Suprapubic skin (tissue), 4 donors: ENCODE measurements around the gene RUBCNL. TPM values are rescaled to one million over a fixed set of nuclear protein-coding genes. Genes with fewer than 3 reads are reported as not detected.
A peak's percentile ranks its signal among the peaks of the same experiment; 100 is the strongest.
"Not testable (repeated sequence)": the region's sequence is repeated elsewhere in the genome, so short reads cannot be mapped to it uniquely, and the experiment has no call there.

Source experiments
- DNase-seq, 2 donors: peaks; one replicate each; pipeline ENCODE4 v3.0.0-alpha.2; 2019; ENCODE audit warnings: low spot score in 2 of 2
- H3K27ac ChIP-seq: fragments of 200-600 bp; sonication (generic); one replicate; pipeline ENCODE4 v1.5.1; 2019
- H3K27me3 ChIP-seq: fragments of 200-600 bp; sonication (generic); one replicate; pipeline ENCODE4 v1.5.1; 2019
- H3K36me3 ChIP-seq: fragments of 200-600 bp; sonication (generic); one replicate; pipeline ENCODE4 v1.5.1; 2019
- H3K4me1 ChIP-seq: fragments of 200-600 bp; sonication (generic); one replicate; pipeline ENCODE4 v1.5.1; 2019
- H3K4me3 ChIP-seq: fragments of 200-600 bp; sonication (generic); one replicate; pipeline ENCODE4 v1.5.1; 2019; ENCODE audit warnings: mild to moderate bottlenecking
- H3K9me3 ChIP-seq: fragments of 200-600 bp; sonication (generic); one replicate; pipeline ENCODE4 v1.5.1; 2019
- EP300 ChIP-seq: sonication (generic); formaldehyde crosslinking; IDR thresholded peaks from one replicate; pipeline ENCODE4 v1.6.1; 2017; ENCODE audit warnings: antibody characterized with exemption
- POLR2A ChIP-seq, 2 donors: fragments of 450-650 bp; IDR thresholded peaks; one replicate each; pipeline ENCODE4 v1.6.1; 2017; ENCODE audit warnings: antibody characterized with exemption in 2 of 2, mild to moderate bottlenecking in 2 of 2, moderate library complexity in 2 of 2
- POLR2AphosphoS5 ChIP-seq, 3 donors: sonication (generic); formaldehyde crosslinking; IDR thresholded peaks; one replicate each; pipeline ENCODE4 v1.6.1; 2017; ENCODE audit warnings: antibody characterized with exemption in 3 of 3
- WGBS: methylation state at CpG from one replicate; pipeline ENCODE4 v1.1.5; 2018; 5-methylcytosine and 5-hydroxymethylcytosine counted together
- total RNA-seq, 4 donors: library from RNA; depleted of rRNA; stranded (reverse); fragments of >200 nt; gene quantifications; one replicate each; pipeline ENCODE4 v1.1.0, GENCODE V29; 2016
- TF ChIP-seq, protein P1 (sequence below), 2 donors: fragments of 200-600 bp in 1 of 2; fragments of 450-650 bp in 1 of 2; sonication (generic) in 1 of 2; IDR thresholded peaks; one replicate each; pipeline ENCODE4 v1.5.1; 2016 to 2019; ENCODE audit warnings: antibody characterized with exemption in 2 of 2, mild to moderate bottlenecking in 1 of 2, moderate library complexity in 1 of 2

The RUBCNL gene
- total RNA-seq, 4 donors from 2014 or later, result 0.57 to 3.9 (median 2.5) TPM

DNA sequence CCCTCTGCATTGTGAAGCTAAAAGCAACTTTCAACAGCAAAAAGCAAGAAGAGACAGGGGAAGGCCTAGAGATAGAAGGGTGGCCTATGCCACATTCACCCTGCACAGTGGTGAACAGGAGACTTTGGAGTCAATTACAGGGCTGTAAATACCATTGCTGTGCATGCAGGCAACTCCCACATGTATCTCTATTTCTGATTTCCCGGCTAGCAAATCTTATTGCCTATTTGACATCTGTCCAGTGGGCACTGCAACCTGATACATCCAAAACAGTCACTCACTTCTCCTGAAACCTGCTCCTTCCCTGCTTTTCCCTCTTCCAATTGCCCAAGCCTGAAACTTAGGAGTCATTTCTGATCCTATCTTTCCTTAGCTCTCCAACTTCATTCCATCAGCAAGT lies 13.4 kb downstream of the RUBCNL start:
- H3K4me3 ChIP-seq, result no peak overlapping the region
- TF ChIP-seq, protein P1, sequence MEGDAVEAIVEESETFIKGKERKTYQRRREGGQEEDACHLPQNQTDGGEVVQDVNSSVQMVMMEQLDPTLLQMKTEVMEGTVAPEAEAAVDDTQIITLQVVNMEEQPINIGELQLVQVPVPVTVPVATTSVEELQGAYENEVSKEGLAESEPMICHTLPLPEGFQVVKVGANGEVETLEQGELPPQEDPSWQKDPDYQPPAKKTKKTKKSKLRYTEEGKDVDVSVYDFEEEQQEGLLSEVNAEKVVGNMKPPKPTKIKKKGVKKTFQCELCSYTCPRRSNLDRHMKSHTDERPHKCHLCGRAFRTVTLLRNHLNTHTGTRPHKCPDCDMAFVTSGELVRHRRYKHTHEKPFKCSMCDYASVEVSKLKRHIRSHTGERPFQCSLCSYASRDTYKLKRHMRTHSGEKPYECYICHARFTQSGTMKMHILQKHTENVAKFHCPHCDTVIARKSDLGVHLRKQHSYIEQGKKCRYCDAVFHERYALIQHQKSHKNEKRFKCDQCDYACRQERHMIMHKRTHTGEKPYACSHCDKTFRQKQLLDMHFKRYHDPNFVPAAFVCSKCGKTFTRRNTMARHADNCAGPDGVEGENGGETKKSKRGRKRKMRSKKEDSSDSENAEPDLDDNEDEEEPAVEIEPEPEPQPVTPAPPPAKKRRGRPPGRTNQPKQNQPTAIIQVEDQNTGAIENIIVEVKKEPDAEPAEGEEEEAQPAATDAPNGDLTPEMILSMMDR (IDR thresholded peaks at IDR 0.05), result no peak
- no peak for TF ChIP-seq POLR2A (IDR thresholded peaks at IDR 0.05)
- TF ChIP-seq EP300, result no peak
- TF ChIP-seq POLR2AphosphoS5 (IDR thresholded peaks at IDR 0.05), result no peak
- H3K27me3 ChIP-seq, result no peaks in the 10 kb centered on the region
- H3K36me3 ChIP-seq, result no peaks in the 10 kb centered on the region
- H3K9me3 ChIP-seq, result no peaks in the 10 kb centered on the region
- WGBS, result 70% methylated on average over 1 of the region's 1 CpG
- H3K4me1 ChIP-seq, result peaks cover 12% of the 10 kb centered on the region
- no peak overlapping the region for H3K27ac ChIP-seq
- DNase-seq, result no peak

DNA sequence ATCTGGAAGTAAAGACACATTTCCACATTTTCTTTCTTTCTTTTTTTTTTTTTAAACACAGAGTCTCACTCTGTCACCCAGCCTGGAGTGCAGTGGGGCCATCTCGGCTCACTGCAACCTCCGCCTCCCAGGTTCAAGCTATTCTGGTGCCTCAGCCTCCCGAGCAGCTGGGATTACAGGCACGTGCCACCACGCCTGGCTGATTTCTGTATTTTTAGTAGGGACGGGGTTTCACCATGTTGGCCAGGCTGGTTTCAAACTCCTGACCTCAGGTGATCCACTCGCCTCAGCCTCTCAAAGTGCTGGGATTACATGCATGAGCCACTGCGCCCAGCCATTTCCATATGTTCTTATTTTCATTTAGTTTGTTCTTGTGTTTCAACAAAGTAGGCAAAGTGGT lies 14.1 kb downstream of the RUBCNL start:
- 95% methylated on average over 8 of the region's 8 CpGs for WGBS

DNA sequence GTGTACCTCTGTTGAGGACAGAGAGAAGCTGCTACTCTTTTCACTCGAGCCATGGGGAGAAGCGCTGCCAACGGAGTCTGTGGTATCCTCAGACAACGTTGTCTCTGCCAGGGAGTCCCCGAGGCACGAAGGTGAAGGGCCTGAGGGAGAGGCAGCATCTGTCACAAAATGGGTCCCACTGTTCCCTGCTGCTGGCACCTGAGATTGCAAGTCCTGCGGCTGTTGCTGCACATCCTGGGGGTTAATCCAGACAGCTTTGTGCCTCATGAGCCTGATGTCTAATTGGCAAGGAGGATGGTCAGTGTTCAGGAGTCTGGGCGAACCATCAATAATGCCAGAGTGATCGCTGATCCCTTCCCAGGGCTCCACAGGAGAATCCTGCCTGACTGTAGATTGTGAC lies 15.0 kb downstream of the RUBCNL start:
- H3K27me3 ChIP-seq, result no peaks in the 10 kb centered on the region
- DNase-seq, result no peak
- no peak overlapping the region for H3K4me3 ChIP-seq
- peaks cover 12% of the 10 kb centered on the region for H3K4me1 ChIP-seq
- TF ChIP-seq POLR2A (IDR thresholded peaks at IDR 0.05) (no peak), EP300 (no peak), POLR2AphosphoS5 (IDR thresholded peaks at IDR 0.05) (no peak)
- TF ChIP-seq, protein P1 (IDR thresholded peaks at IDR 0.05), result no peak
- H3K36me3 ChIP-seq, result no peaks in the 10 kb centered on the region
- no peak overlapping the region for H3K27ac ChIP-seq
- 93% methylated on average over 9 of the region's 9 CpGs for whole genome bisulfite sequencing
- no peaks in the 10 kb centered on the region for H3K9me3 ChIP-seq

More for the DNA sequence above, 14.1 kb downstream of the RUBCNL start:
- H3K9me3 ChIP-seq, DNase-seq, H3K27me3 ChIP-seq, H3K36me3 ChIP-seq, H3K27ac ChIP-seq, H3K4me3 ChIP-seq: not testable (repeated sequence)
- H3K4me1 ChIP-seq, result peaks cover 12% of the 10 kb centered on the region

DNA sequence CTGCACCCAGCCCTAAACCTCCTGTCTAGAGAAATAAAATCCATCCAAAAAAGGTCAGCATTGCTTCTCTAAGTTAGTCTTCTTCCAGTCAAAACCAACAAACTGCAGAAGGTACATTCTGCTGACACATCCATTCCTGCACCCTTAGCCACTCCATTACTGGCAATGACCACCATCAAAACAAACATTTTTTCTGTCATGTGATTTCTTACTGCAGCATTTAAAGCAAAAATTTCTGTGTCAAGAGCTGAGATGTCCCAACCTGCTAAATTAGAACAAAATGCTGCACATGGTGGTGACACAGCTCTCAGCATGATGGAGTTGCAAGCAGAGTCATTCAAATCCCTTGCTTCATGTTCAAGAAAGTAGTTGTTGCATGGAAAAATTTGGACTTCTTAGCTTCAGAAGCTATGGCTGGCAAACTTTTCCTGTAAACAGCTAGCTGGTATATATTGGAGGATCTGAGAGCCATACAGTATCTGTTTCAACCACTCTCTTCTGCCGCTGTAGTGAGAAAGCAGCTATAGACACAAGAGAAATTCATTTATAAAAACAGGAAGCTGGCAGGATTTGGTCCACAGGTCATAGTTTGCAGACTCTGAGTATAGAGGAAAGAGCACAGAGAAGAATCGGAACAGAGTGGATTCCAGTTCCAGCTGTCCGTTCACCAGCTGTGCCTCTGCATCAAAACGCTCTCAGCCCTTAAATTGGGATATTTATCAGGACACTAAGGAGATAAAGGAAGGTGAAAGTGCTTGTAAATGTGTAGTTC lies 17.4 kb downstream of the RUBCNL start:
- Histone ChIP-seq H3K36me3 (no peaks in the 10 kb centered on the region), H3K9me3 (no peaks in the 10 kb centered on the region), H3K27ac (peak overlapping the region; percentile 80), H3K27me3 (no peaks in the 10 kb centered on the region), H3K4me3 (no peak overlapping the region), H3K4me1 (peaks cover 12% of the 10 kb centered on the region)
- TF ChIP-seq POLR2A (IDR thresholded peaks at IDR 0.05) (no peak), POLR2AphosphoS5 (IDR thresholded peaks at IDR 0.05) (peak in 2 of 3 donors; percentile 21 to 86)
- DNase-seq, result no peak
- WGBS, result 57% methylated on average over 4 of the region's 4 CpGs

DNA sequence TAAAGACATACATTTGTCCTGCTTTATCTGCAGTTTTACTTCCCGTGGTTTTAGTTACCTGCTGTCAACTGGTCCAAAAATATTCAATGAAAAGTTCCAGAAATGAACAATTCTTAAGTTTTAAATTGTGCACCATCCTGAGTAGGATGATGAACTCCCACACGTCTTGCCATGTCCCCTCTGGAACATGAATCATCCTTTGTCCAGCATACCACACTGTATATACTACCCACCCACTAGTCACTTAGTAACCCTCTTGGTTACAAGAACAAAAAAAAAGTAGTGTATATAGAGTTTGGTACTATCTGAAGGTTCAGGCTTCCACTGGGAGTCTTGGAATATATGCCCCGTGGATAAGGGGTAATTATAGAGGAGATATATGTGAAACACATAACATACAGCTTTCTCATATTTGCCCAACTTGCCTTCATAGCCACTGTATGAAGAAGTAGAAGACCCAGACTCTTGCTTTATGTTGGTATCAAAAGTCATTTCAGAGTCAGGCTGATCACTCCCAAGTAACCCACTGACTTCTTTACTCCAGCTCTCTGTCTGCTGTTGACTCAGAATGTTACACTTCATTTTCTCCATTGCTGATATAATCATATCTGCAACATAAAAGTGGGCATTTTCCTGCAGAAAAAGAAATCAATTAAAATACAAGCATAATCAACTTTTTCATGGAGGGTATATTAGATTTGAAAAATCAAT lies 19.3 kb downstream of the RUBCNL start:
- no peaks in the 10 kb centered on the region for H3K27me3 ChIP-seq
- H3K27ac ChIP-seq, result no peak overlapping the region
- WGBS, result 76% methylated on average over 3 of the region's 3 CpGs
- no peak for TF ChIP-seq POLR2A (IDR thresholded peaks at IDR 0.05)
- TF ChIP-seq EP300, result no peak
- no peak for TF ChIP-seq POLR2AphosphoS5 (IDR thresholded peaks at IDR 0.05)
- TF ChIP-seq, protein P1 (IDR thresholded peaks at IDR 0.05), result no peak
- no peaks in the 10 kb centered on the region for H3K36me3 ChIP-seq
- no peak for DNase-seq
- no peak overlapping the region for H3K4me3 ChIP-seq
- H3K9me3 ChIP-seq, result no peaks in the 10 kb centered on the region
- H3K4me1 ChIP-seq, result peaks cover 12% of the 10 kb centered on the region

DNA sequence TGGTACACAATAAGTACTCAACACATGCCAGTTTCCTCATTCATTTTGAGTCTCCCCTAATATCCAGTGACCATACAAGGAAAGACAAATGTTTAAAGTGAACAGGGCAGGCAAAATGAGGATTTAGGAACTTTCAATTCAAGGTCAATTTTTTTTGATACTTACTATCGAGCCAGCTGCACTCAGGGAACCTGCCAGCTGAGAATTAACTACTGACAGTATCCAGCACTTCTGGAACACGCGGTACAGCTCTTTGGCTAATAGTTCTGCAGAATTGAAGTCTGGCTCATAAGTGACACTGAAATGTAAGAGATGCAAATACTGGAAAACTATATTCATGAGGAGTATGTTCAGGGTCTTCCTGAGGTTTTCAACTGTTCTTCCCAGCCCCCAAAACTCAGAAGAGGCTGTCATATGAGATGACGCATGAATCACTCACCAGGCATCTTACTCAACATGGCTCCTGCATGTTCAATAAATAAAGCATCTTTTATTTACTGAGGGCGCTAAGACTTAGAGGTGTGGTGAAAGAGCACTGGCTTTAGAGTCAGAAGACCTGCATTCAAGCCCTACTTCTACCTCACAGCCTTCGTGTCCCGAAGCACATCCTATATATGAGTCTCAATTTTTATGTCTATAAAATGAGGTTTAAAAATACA lies 25.6 kb downstream of the RUBCNL start:
- no peak for DNase-seq
- TF ChIP-seq, protein P1 (IDR thresholded peaks at IDR 0.05), result no peak
- TF ChIP-seq POLR2A (IDR thresholded peaks at IDR 0.05) (no peak), POLR2AphosphoS5 (IDR thresholded peaks at IDR 0.05) (no peak), EP300 (no peak)
- 73% methylated on average over 7 of the region's 7 CpGs for WGBS

More for the DNA sequence above, 25.6 kb downstream of the RUBCNL start:
- H3K36me3 ChIP-seq, result no peaks in the 10 kb centered on the region
- H3K4me3 ChIP-seq, result no peak overlapping the region
- H3K27me3 ChIP-seq, result no peaks in the 10 kb centered on the region
- peak overlapping the region; percentile 72 for H3K27ac ChIP-seq
- peaks cover 6% of the 10 kb centered on the region for H3K4me1 ChIP-seq
- H3K9me3 ChIP-seq, result no peaks in the 10 kb centered on the region
